PC-3 (cell line): ENCODE results near the gene ACADM. TPM values are rescaled to one million over a fixed set of nuclear protein-coding genes. Genes with fewer than 3 reads are reported as not detected.

Source experiments
- ATAC-seq: fragments of 200-7000 bp; cut with Tn5 transposase; 2 replicates; pipeline ENCODE4 v1.9.1; 2020; ENCODE audit warnings: mild to moderate bottlenecking, moderate library complexity
- BruUV-seq: library from RNA; stranded (reverse); fragments of 400-500 nt; replicated peaks from 2 replicates; lab custom pipeline; 2021; lab: Mats Ljungman, UMichigan
- CTCF ChIA-PET: fragments of 300-600 bp; sonication (Branson Sonifier 250); formaldehyde crosslinking; loops from one replicate; lab custom pipeline; 2022; ENCODE audit warnings: antibody characterized with exemption; lab: Charles Lee
- POLR2A ChIA-PET: fragments of 300-600 bp; sonication (Branson Sonifier 250); formaldehyde crosslinking; loops from one replicate; lab custom pipeline; 2022; ENCODE audit warnings: antibody characterized with exemption; ENCODE audit not compliant: unreplicated experiment; lab: Charles Lee
- DNase-seq: peaks from one replicate; pipeline ENCODE4 v3.0.0-alpha.2; 2015
- H2AFZ ChIP-seq: fragments of 300-600 bp; sonication (generic); 2 replicates; pipeline ENCODE4 v1.6.0; 2016; ENCODE audit warnings: antibody characterized with exemption, low read length
- H3F3A ChIP-seq: fragments of 300-600 bp; sonication (generic); one replicate; pipeline ENCODE4 v1.6.0; 2017; ENCODE audit warnings: antibody characterized with exemption, low read length, control low read depth, mild to moderate bottlenecking; ENCODE audit not compliant: unreplicated experiment
- H3K27ac ChIP-seq: fragments of 300-600 bp; sonication (generic); 2 replicates; pipeline ENCODE4 v1.5.1; 2016; ENCODE audit warnings: mild to moderate bottlenecking, low read length
- H3K27me3 ChIP-seq: fragments of 300-600 bp; sonication (generic); 2 replicates; pipeline ENCODE4 v1.6.1; 2016; ENCODE audit warnings: low read length, mixed read lengths
- H3K36me3 ChIP-seq: fragments of 300-600 bp; sonication (generic); 2 replicates; pipeline ENCODE4 v1.6.1; 2016; ENCODE audit warnings: low read depth, mixed run types, low read length, mixed read lengths
- H3K4me1 ChIP-seq: fragments of 300-600 bp; sonication (generic); 2 replicates; pipeline ENCODE4 v1.5.1; 2016; ENCODE audit warnings: low read length; ENCODE audit not compliant: insufficient read depth
- H3K4me2 ChIP-seq: fragments of 300-600 bp; sonication (generic); 2 replicates; pipeline ENCODE4 v1.6.0; 2016; ENCODE audit warnings: low read length
- H3K4me3 ChIP-seq: fragments of 300-600 bp; sonication (generic); 2 replicates; pipeline ENCODE4 v1.5.1; 2016; ENCODE audit warnings: mild to moderate bottlenecking, low read length, mixed read lengths
- H3K79me2 ChIP-seq: fragments of 300-600 bp; sonication (generic); 2 replicates; pipeline ENCODE4 v1.6.1; 2017; ENCODE audit warnings: low read length, mixed read lengths
- H3K9ac ChIP-seq: fragments of 300-600 bp; sonication (generic); 2 replicates; pipeline ENCODE4 v1.6.0; 2016; ENCODE audit warnings: mild to moderate bottlenecking, low read length
- H3K9me2 ChIP-seq: fragments of 300-600 bp; sonication (generic); replicated peaks from 2 replicates; pipeline ENCODE4 v1.6.1; 2016; ENCODE audit warnings: mixed run types, low read length, mixed read lengths
- H3K9me3 ChIP-seq: fragments of 300-600 bp; sonication (generic); 2 replicates; pipeline ENCODE4 v1.6.1; 2016; ENCODE audit warnings: low read length, mixed read lengths
- H4K20me1 ChIP-seq: fragments of 300-600 bp; sonication (generic); 2 replicates; pipeline ENCODE4 v1.6.1; 2016; ENCODE audit warnings: low read length, mixed read lengths
- EZH2 ChIP-seq: fragments of 300-600 bp; sonication (generic); IDR thresholded peaks from one replicate; pipeline ENCODE4 v1.6.1; 2017; ENCODE audit warnings: antibody characterized with exemption, mild to moderate bottlenecking, low read length; ENCODE audit not compliant: unreplicated experiment
- EZH2phosphoT487 ChIP-seq: fragments of 300-600 bp; sonication (generic); IDR thresholded peaks from 2 replicates; pipeline ENCODE4 v1.6.1; 2018; ENCODE audit warnings: mild to moderate bottlenecking, antibody characterized with exemption, low read length, borderline replicate concordance
- intact Hi-C: fragments of 100-400 bp; cut with micrococcal nuclease; formaldehyde crosslinking; loops from 2 replicates; pipeline ENCODE4 v1.9.0; 2023
- total RNA-seq: library from RNA; depleted of rRNA; stranded (reverse); fragments of >200 nt; gene quantifications from 2 replicates; pipeline ENCODE4 v1.2.3, GENCODE V29; 2014
- TF ChIP-seq, protein P1 (sequence below): fragments of 300-600 bp; sonication (generic); conservative IDR thresholded peaks from 2 replicates; pipeline ENCODE4 v1.5.1; 2017; ENCODE audit warnings: antibody characterized with exemption, low read depth, mild to moderate bottlenecking, low read length

ACADM gene
- total RNA-seq, 1 experiment from 2014 or later, result 25.0 TPM

GRCh38 chr1:75787524-75787923 lies 63.0 kb downstream of the ACADM start:
- H3K27me3 ChIP-seq, result no peaks in the 10 kb centered on the region
- intact Hi-C loops, result loop anchor here (5.0 kb wide), 1 partner anchor 160 kb away; no protein-coding TSS in a partner anchor
- peak overlapping the region; percentile 95 for H3K4me3 ChIP-seq
- H4K20me1 ChIP-seq, result peaks cover 61% of the 10 kb centered on the region
- H2AFZ ChIP-seq, result no peak overlapping the region
- H3K9me2 ChIP-seq, result no peaks in the 10 kb centered on the region
- peak overlapping the region; percentile 99 for H3K9ac ChIP-seq
- H3K79me2 ChIP-seq, result peaks cover 71% of the 10 kb centered on the region
- ChIA-PET CTCF (no interaction called here), POLR2A (no interaction called here)
- peak overlapping the region; percentile 95 for H3K4me2 ChIP-seq
- no peak for TF ChIP-seq EZH2phosphoT487
- TF ChIP-seq, protein P1, sequence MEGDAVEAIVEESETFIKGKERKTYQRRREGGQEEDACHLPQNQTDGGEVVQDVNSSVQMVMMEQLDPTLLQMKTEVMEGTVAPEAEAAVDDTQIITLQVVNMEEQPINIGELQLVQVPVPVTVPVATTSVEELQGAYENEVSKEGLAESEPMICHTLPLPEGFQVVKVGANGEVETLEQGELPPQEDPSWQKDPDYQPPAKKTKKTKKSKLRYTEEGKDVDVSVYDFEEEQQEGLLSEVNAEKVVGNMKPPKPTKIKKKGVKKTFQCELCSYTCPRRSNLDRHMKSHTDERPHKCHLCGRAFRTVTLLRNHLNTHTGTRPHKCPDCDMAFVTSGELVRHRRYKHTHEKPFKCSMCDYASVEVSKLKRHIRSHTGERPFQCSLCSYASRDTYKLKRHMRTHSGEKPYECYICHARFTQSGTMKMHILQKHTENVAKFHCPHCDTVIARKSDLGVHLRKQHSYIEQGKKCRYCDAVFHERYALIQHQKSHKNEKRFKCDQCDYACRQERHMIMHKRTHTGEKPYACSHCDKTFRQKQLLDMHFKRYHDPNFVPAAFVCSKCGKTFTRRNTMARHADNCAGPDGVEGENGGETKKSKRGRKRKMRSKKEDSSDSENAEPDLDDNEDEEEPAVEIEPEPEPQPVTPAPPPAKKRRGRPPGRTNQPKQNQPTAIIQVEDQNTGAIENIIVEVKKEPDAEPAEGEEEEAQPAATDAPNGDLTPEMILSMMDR, result no peak
- TF ChIP-seq EZH2, result no peak
- H3F3A ChIP-seq, result peaks cover 13% of the 10 kb centered on the region
- peaks cover 37% of the 10 kb centered on the region for H3K4me1 ChIP-seq
- H3K36me3 ChIP-seq, result peaks cover 56% of the 10 kb centered on the region
- no peak for DNase-seq
- no peak overlapping the region for H3K27ac ChIP-seq
- ATAC-seq, result no peak
- H3K9me3 ChIP-seq, result no peaks in the 10 kb centered on the region
- no TSS peak for BruUV-seq

DNA sequence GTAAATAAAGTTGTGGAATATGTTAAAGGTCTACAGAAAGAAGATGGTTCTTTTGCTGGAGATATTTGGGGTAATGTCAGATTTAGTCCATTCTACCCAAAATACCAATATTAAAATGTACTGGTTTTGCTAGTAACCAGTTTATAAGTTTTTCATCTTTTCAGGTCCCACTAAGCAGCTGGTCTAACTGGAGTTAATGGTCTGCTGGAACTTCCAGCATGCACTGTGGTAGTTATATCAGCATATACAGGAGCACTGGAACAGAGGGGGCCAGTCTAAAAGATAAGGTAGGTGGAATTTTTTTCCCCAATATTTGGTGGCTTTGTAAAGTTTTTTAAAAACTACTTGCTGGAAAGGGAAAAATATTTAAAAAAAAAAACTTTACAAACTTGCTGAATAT lies 65.5 kb downstream of the ACADM start:
- no peak overlapping the region for H2AFZ ChIP-seq
- H3K27ac ChIP-seq, result no peak overlapping the region
- H3K4me1 ChIP-seq, result peaks cover 37% of the 10 kb centered on the region
- peaks cover 73% of the 10 kb centered on the region for H3K79me2 ChIP-seq
- ChIA-PET CTCF (no interaction called here), POLR2A (interaction anchor here (0.6 to 0.7 kb wide), 2 partner anchors 317 to 439 kb away, joined by 3 to 5 read pairs; no protein-coding TSS in a partner anchor)
- no peaks in the 10 kb centered on the region for H3K9me3 ChIP-seq
- no peaks in the 10 kb centered on the region for H3K9me2 ChIP-seq
- H3K36me3 ChIP-seq, result peaks cover 78% of the 10 kb centered on the region
- peak overlapping the region; percentile 95 for H3K4me2 ChIP-seq
- TF ChIP-seq EZH2phosphoT487, result no peak
- no peak for TF ChIP-seq EZH2
- TF ChIP-seq, protein P1, result no peak
- ATAC-seq (no peak), DNase-seq (no peak)
- H3K4me3 ChIP-seq, result peak overlapping the region; percentile 95
- no TSS peak for BruUV-seq
- H3F3A ChIP-seq, result peaks cover 21% of the 10 kb centered on the region
- H3K27me3 ChIP-seq, result no peaks in the 10 kb centered on the region
- H3K9ac ChIP-seq, result no peak overlapping the region
- intact Hi-C loops, result loop anchor here (5.0 kb wide), 1 partner anchor 163 kb away; no protein-coding TSS in a partner anchor
- H4K20me1 ChIP-seq, result peaks cover 78% of the 10 kb centered on the region

- H3K79me2 ChIP-seq, result peaks cover 67% of the 10 kb centered on the region
- peak overlapping the region; percentile 18; the same call in 1 of the 2 replicates for H3K27ac ChIP-seq
- TF ChIP-seq EZH2phosphoT487 (no peak), EZH2 (no peak)
- TF ChIP-seq, protein P1, result no peak
- DNase-seq (peak; percentile 63), ATAC-seq (peak; percentile 42)
- peaks cover 31% of the 10 kb centered on the region for H3K4me1 ChIP-seq
- CTCF ChIA-PET, result no interaction called here
- peaks cover 22% of the 10 kb centered on the region for H3F3A ChIP-seq
- H3K27me3 ChIP-seq, result no peaks in the 10 kb centered on the region
- intact Hi-C loops, result no loop called here
- no peaks in the 10 kb centered on the region for H3K9me3 ChIP-seq
- BruUV-seq, result no TSS peak
- H3K9ac ChIP-seq, result no peak overlapping the region
- peak overlapping the region; percentile 95 for H3K4me2 ChIP-seq
- H4K20me1 ChIP-seq, result peaks cover 82% of the 10 kb centered on the region
- H3K4me3 ChIP-seq, result peak overlapping the region; percentile 95
- H3K9me2 ChIP-seq, result no peaks in the 10 kb centered on the region
- POLR2A ChIA-PET, result no interaction called here
- no peak overlapping the region for H2AFZ ChIP-seq
- H3K36me3 ChIP-seq, result peaks cover 87% of the 10 kb centered on the region
Observed at GRCh38 chr1:75791022-75791421, 66.5 kb downstream of the ACADM start.
